GM12878 (cell line): ENCODE results near the gene SLC26A11. TPM values are rescaled to one million over a fixed set of nuclear protein-coding genes. Genes with fewer than 3 reads are reported as not detected.

ENCODE experiments used
- ATAC-seq: fragments of 200-7000 bp; cut with Tn5 transposase; 3 replicates; pipeline ENCODE4 v1.9.1; 2020; ENCODE audit warnings: mild to moderate bottlenecking, moderate library complexity
- BruUV-seq: library from RNA; stranded (reverse); fragments of 400-500 nt; replicated peaks from 2 replicates; lab custom pipeline; 2021; lab: Mats Ljungman, UMichigan
- CTCF ChIA-PET: fragments of 300-600 bp; sonication (Branson Sonifier 250); formaldehyde crosslinking; extraction: SDS; loops from one replicate; lab custom pipeline; 2021; ENCODE audit warnings: inconsistent platforms; lab: Yijun Ruan, JAX
- POLR2A ChIA-PET: fragments of 350-600 bp; formaldehyde crosslinking; extraction: SDS; loops from one replicate; lab custom pipeline; 2021; ENCODE audit warnings: inconsistent platforms; lab: Charles Lee
- RAD21 ChIA-PET: fragments of 300-600 bp; sonication (Branson Sonifier 250); formaldehyde crosslinking; loops from one replicate; lab custom pipeline; 2023; ENCODE audit warnings: antibody characterized with exemption; ENCODE audit not compliant: unreplicated experiment; lab: Charles Lee
- SMC1A ChIA-PET: fragments of 300-600 bp; sonication (Branson Sonifier 250); formaldehyde crosslinking; loops from one replicate; lab custom pipeline; 2023; ENCODE audit not compliant: unreplicated experiment, uncharacterized antibody; lab: Charles Lee
- DNase-seq: peaks from one replicate; pipeline ENCODE4 v3.0.0-alpha.2; 2011; ENCODE audit warnings: low read depth, low spot score
- FAIRE-seq: peaks from 3 replicates; lab custom pipeline; 2011; peaks lifted over from hg19 to GRCh38; lab: Jason Lieb, UNC
- H2AFZ ChIP-seq: 2 replicates; pipeline ENCODE4 v1.6.0; 2011; ENCODE audit warnings: low read depth, low read length, control low read depth; ENCODE audit not compliant: control insufficient read depth
- H3K27ac ChIP-seq: 2 replicates; pipeline ENCODE4 v1.5.1; 2011; ENCODE audit warnings: control low read depth; ENCODE audit not compliant: control insufficient read depth, insufficient read depth
- H3K27me3 ChIP-seq, 2 experiments: replicated peaks in 1 of 2; 2 replicates each; pipeline versions ENCODE4 v1.6.0 to v1.6.1; 2011; ENCODE audit warnings: low read length in 1 of 2; ENCODE audit not compliant: control insufficient read depth in 2 of 2, insufficient read depth in 2 of 2
- H3K36me3 ChIP-seq, 2 experiments: 2 replicates each; pipeline ENCODE4 v1.5.1; 2011; ENCODE audit warnings: low read length in 1 of 2; ENCODE audit not compliant: control insufficient read depth in 2 of 2, insufficient read depth in 2 of 2
- H3K4me1 ChIP-seq: 2 replicates; pipeline ENCODE4 v1.6.1; 2011; ENCODE audit warnings: mild to moderate bottlenecking, low read length, moderate library complexity, mixed read lengths; ENCODE audit not compliant: control insufficient read depth, insufficient read depth
- H3K4me2 ChIP-seq: 2 replicates; pipeline ENCODE4 v1.6.0; 2011; ENCODE audit warnings: control low read depth; ENCODE audit not compliant: control insufficient read depth, insufficient read depth
- H3K4me3 ChIP-seq: fragments of 200-600 bp; sonication (generic); 2 replicates; pipeline ENCODE4 v1.5.1; 2016
- H3K79me2 ChIP-seq: 2 replicates; pipeline ENCODE4 v1.6.0; 2011; ENCODE audit warnings: low read length; ENCODE audit not compliant: control insufficient read depth, insufficient read depth
- H3K9ac ChIP-seq: 2 replicates; pipeline ENCODE4 v1.8.0; 2011; ENCODE audit warnings: low read length, control low read depth, mixed read lengths; ENCODE audit not compliant: control insufficient read depth, insufficient read depth
- H3K9me3 ChIP-seq: replicated peaks from 3 replicates; pipeline ENCODE4 v1.5.1; 2011; ENCODE audit warnings: mild to moderate bottlenecking, low read length; ENCODE audit not compliant: control insufficient read depth, insufficient read depth
- H4K20me1 ChIP-seq: 2 replicates; pipeline ENCODE4 v1.6.0; 2011; ENCODE audit not compliant: control insufficient read depth, insufficient read depth
- BMI1 ChIP-seq: fragments of 450-650 bp; IDR thresholded peaks from 2 replicates; pipeline ENCODE4 v1.6.1; 2016; ENCODE audit warnings: mild to moderate bottlenecking, moderate library complexity, borderline replicate concordance
- HDGF ChIP-seq: fragments of 450-650 bp; IDR thresholded peaks from 2 replicates; pipeline ENCODE4 v1.6.1; 2016; ENCODE audit warnings: antibody characterized with exemption
- IKZF2 ChIP-seq, 2 experiments: fragments of 450-650 bp; IDR thresholded peaks; 2 replicates each; pipeline ENCODE4 v1.6.1; 2017; ENCODE audit warnings: mild to moderate bottlenecking in 2 of 2, moderate library complexity in 2 of 2
- KDM1A ChIP-seq: fragments of 200-600 bp; sonication (generic); IDR thresholded peaks from 2 replicates; pipeline ENCODE4 v1.6.1; 2016; ENCODE audit warnings: borderline replicate concordance
- MEF2A ChIP-seq: IDR thresholded peaks from 2 replicates; pipeline ENCODE4 v1.6.1; 2011; ENCODE audit warnings: low read depth, mild to moderate bottlenecking, low read length, moderate library complexity; ENCODE audit not compliant: insufficient read depth
- RCOR1 ChIP-seq: conservative IDR thresholded peaks from 2 replicates; pipeline ENCODE4 v1.6.1; 2012; ENCODE audit warnings: low read depth, low read length, improper control_type of control experiment
- RELA ChIP-seq: fragments of 450-650 bp; IDR thresholded peaks from 2 replicates; pipeline ENCODE4 v1.8.0; 2014; ENCODE audit warnings: borderline replicate concordance; ENCODE audit not compliant: partially characterized antibody
- TCF12 ChIP-seq: IDR thresholded peaks from 2 replicates; pipeline ENCODE4 v1.6.1; 2011; ENCODE audit warnings: low read depth, mild to moderate bottlenecking, low read length
- WGBS: methylation state at CpG from one replicate; pipeline ENCODE4 v1.1.6; 2016; ENCODE audit warnings: low lambda C conversion rate; ENCODE audit not compliant: insufficient replicate concordance, insufficient coverage; ENCODE audit errors: missing lambda C conversion rate; 5-methylcytosine and 5-hydroxymethylcytosine counted together
- in situ Hi-C: fragments of 300-500 bp; cut with MboI; formaldehyde crosslinking; loops from 9 replicates; pipeline ENCODE4 v1.14.3; 2018; ENCODE audit warnings: mixed read lengths
- intact Hi-C: fragments of 100-400 bp; cut with micrococcal nuclease; formaldehyde crosslinking; loops from one replicate; pipeline ENCODE4 v1.14.2; 2022; ENCODE audit not compliant: unreplicated experiment
- polyA plus RNA-seq, 11 experiments: library from polyadenylated mRNA; depleted of rRNA in 4 of 11; unstranded in 6 of 11; stranded (reverse) in 5 of 11; fragments of >200 nt; fragmentation: Nextera tagmentation in 4 of 11; fragmentation: Illumina TruSeq in 1 of 11; extraction: Ambion mirVana in 4 of 11; extraction: Trizol in 1 of 11; gene quantifications; 1 replicate in 1 of 11; 2 replicates in 10 of 11; pipeline versions ENCODE4 v1.2.1 to v1.2.3, GENCODE V29; 2011 to 2016; ENCODE audit warnings: inconsistent platforms in 2 of 11, missing spikeins in 2 of 11, low read depth in 1 of 11
- total RNA-seq, 4 experiments: library from RNA; depleted of rRNA in 3 of 4; stranded (reverse); fragments of >200 nt in 3 of 4; fragmentation: Illumina TruSeq in 1 of 4; extraction: Trizol in 1 of 4; gene quantifications; 2 replicates each; pipeline versions ENCODE4 v1.2.1 to v1.2.3, GENCODE V29; 2013 to 2021
- TF ChIP-seq, protein P1 (sequence below): IDR thresholded peaks from 2 replicates; pipeline ENCODE4 v1.6.1; 2011; ENCODE audit warnings: borderline replicate concordance, low read depth, mild to moderate bottlenecking, moderate library complexity, mixed read lengths, low read length; ENCODE audit not compliant: insufficient read depth; ENCODE audit errors: extremely low read length
- TF ChIP-seq, protein P2 (sequence below): IDR thresholded peaks from 2 replicates; pipeline ENCODE4 v1.6.1; 2011; ENCODE audit warnings: mild to moderate bottlenecking, low read depth, low read length, moderate library complexity; ENCODE audit not compliant: insufficient replicate concordance
- TF ChIP-seq, protein P3 (sequence below): fragments of 450-650 bp; conservative IDR thresholded peaks from 2 replicates; pipeline ENCODE4 v1.6.1; 2017; ENCODE audit warnings: mild to moderate bottlenecking, moderate library complexity
- TF ChIP-seq, protein P4 (sequence below): fragments of 150-350 bp; IDR thresholded peaks from 2 replicates; pipeline ENCODE4 v1.6.1; 2016; ENCODE audit warnings: low read depth, low read length
- TF ChIP-seq, protein P5 (sequence below): fragments of 450-650 bp; IDR thresholded peaks from 2 replicates; pipeline ENCODE4 v1.6.1; 2017; ENCODE audit warnings: mild to moderate bottlenecking, low read depth, inconsistent platforms; ENCODE audit not compliant: poor library complexity, severe bottlenecking

The SLC26A11 gene
- total and polyA plus RNA-seq, 10 of the 15 experiments (the other 5 are each of a cell fraction or from before 2014, with no cell fraction given), result 0.05 to 4.1 (median 1.2) TPM; not detected in 1

DNA sequence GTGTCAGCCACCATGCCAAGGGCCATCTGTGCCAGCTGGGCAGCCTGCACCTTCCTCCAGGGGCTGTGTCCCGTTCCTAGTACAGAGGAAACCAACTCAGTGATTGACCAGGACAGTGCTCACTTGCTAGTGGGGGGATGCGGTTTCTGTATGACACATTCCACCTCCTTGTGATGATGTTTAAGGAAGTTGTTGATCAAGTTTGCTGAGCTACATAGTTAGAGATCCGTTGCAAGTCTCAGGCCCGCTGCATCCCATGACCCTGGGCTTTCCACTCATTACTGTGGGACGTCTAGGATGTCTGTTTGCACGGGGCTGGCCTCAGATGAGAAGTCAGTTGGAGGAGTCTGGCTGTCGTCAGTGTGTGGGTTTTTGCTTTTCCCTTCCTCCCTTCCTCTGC lies 74.0 kb downstream of the SLC26A11 start:
- FAIRE-seq (no peak), ATAC-seq (no peak), DNase-seq (no peak)
- no peaks in the 10 kb centered on the region for H3K4me1 ChIP-seq
- RAD21 ChIA-PET, result no interaction called here
- no peak overlapping the region for H3K4me3 ChIP-seq
- H3K4me2 ChIP-seq, result no peak overlapping the region
- no peaks in the 10 kb centered on the region for H3K9me3 ChIP-seq
- H3K27me3 ChIP-seq, result no peaks in the 10 kb centered on the region
- POLR2A ChIA-PET, result no interaction called here
- no peak overlapping the region for H3K9ac ChIP-seq
- no peaks in the 10 kb centered on the region for H4K20me1 ChIP-seq
- intact Hi-C loops (no loop called here), in situ Hi-C loops (no loop called here)
- no peak overlapping the region for H3K27ac ChIP-seq
- no peaks in the 10 kb centered on the region for H3K79me2 ChIP-seq
- WGBS, result 59% methylated on average over 7 of the region's 7 CpGs
- H3K36me3 ChIP-seq, result peaks cover 43 to 52% of the 10 kb centered on the region in 2 experiments
- H2AFZ ChIP-seq, result no peak overlapping the region
- SMC1A ChIA-PET, result no interaction called here
- no TSS peak for BruUV-seq
- CTCF ChIA-PET, result interaction anchor here (1.5 kb wide), 1 partner anchor 98 kb away, joined by 4 read pairs; no protein-coding TSS in a partner anchor
- TF ChIP-seq HDGF (no peak), KDM1A (no peak), TCF12 (no peak), BMI1 (no peak), IKZF2 (IDR thresholded peaks at IDR 0.05) (no peak), RELA (no peak), MEF2A (no peak), RCOR1 (no peak)
- TF ChIP-seq, protein P1, sequence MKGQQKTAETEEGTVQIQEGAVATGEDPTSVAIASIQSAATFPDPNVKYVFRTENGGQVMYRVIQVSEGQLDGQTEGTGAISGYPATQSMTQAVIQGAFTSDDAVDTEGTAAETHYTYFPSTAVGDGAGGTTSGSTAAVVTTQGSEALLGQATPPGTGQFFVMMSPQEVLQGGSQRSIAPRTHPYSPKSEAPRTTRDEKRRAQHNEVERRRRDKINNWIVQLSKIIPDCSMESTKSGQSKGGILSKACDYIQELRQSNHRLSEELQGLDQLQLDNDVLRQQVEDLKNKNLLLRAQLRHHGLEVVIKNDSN, result no peak
- TF ChIP-seq, protein P2, sequence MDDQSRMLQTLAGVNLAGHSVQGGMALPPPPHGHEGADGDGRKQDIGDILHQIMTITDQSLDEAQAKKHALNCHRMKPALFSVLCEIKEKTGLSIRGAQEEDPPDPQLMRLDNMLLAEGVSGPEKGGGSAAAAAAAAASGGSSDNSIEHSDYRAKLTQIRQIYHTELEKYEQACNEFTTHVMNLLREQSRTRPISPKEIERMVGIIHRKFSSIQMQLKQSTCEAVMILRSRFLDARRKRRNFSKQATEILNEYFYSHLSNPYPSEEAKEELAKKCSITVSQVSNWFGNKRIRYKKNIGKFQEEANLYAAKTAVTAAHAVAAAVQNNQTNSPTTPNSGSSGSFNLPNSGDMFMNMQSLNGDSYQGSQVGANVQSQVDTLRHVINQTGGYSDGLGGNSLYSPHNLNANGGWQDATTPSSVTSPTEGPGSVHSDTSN, result no peak
- TF ChIP-seq, protein P3, sequence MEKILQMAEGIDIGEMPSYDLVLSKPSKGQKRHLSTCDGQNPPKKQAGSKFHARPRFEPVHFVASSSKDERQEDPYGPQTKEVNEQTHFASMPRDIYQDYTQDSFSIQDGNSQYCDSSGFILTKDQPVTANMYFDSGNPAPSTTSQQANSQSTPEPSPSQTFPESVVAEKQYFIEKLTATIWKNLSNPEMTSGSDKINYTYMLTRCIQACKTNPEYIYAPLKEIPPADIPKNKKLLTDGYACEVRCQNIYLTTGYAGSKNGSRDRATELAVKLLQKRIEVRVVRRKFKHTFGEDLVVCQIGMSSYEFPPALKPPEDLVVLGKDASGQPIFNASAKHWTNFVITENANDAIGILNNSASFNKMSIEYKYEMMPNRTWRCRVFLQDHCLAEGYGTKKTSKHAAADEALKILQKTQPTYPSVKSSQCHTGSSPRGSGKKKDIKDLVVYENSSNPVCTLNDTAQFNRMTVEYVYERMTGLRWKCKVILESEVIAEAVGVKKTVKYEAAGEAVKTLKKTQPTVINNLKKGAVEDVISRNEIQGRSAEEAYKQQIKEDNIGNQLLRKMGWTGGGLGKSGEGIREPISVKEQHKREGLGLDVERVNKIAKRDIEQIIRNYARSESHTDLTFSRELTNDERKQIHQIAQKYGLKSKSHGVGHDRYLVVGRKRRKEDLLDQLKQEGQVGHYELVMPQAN, result no peak
- TF ChIP-seq, protein P4, sequence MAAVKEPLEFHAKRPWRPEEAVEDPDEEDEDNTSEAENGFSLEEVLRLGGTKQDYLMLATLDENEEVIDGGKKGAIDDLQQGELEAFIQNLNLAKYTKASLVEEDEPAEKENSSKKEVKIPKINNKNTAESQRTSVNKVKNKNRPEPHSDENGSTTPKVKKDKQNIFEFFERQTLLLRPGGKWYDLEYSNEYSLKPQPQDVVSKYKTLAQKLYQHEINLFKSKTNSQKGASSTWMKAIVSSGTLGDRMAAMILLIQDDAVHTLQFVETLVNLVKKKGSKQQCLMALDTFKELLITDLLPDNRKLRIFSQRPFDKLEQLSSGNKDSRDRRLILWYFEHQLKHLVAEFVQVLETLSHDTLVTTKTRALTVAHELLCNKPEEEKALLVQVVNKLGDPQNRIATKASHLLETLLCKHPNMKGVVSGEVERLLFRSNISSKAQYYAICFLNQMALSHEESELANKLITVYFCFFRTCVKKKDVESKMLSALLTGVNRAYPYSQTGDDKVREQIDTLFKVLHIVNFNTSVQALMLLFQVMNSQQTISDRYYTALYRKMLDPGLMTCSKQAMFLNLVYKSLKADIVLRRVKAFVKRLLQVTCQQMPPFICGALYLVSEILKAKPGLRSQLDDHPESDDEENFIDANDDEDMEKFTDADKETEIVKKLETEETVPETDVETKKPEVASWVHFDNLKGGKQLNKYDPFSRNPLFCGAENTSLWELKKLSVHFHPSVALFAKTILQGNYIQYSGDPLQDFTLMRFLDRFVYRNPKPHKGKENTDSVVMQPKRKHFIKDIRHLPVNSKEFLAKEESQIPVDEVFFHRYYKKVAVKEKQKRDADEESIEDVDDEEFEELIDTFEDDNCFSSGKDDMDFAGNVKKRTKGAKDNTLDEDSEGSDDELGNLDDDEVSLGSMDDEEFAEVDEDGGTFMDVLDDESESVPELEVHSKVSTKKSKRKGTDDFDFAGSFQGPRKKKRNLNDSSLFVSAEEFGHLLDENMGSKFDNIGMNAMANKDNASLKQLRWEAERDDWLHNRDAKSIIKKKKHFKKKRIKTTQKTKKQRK, result no peak
- TF ChIP-seq, protein P5, sequence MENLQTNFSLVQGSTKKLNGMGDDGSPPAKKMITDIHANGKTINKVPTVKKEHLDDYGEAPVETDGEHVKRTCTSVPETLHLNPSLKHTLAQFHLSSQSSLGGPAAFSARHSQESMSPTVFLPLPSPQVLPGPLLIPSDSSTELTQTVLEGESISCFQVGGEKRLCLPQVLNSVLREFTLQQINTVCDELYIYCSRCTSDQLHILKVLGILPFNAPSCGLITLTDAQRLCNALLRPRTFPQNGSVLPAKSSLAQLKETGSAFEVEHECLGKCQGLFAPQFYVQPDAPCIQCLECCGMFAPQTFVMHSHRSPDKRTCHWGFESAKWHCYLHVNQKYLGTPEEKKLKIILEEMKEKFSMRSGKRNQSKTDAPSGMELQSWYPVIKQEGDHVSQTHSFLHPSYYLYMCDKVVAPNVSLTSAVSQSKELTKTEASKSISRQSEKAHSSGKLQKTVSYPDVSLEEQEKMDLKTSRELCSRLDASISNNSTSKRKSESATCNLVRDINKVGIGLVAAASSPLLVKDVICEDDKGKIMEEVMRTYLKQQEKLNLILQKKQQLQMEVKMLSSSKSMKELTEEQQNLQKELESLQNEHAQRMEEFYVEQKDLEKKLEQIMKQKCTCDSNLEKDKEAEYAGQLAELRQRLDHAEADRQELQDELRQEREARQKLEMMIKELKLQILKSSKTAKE, result no peak
